ENCODE data around the gene ELOVL7. TPM values are rescaled to one million over a fixed set of nuclear protein-coding genes. Genes with fewer than 3 reads are reported as not detected.

The ELOVL7 gene
- total RNA-seq, 3 donors from 2014 or later (not counting 1 experiment from before 2014, with no cell fraction given) = 0.48 to 4.2 (median 2.6) TPM

- TF ChIP-seq CTCF (IDR thresholded peaks at IDR 0.05) = no peak
- no peaks in the 10 kb centered on the region for H3K27me3 ChIP-seq (ENCODE audit: control insufficient read depth, insufficient read depth, low read length)
- WGBS (ENCODE audit: insufficient coverage) = 86% methylated on average over 2 of the region's 2 CpGs
- Mint-ChIP-seq H3K4me1 (peaks cover 17% of the 10 kb centered on the region in 2 donors), H3K4me3 (no peak overlapping the region), H3K36me3 (no peaks in the 10 kb centered on the region), H3K9me3 (no peaks in the 10 kb centered on the region), H3K27ac (no peak overlapping the region), H3K27me3 (ENCODE audit: low read depth in 2 of 2) (peaks cover 6 to 7% of the 10 kb centered on the region in 2 donors)
- H3K4me1 ChIP-seq (ENCODE audit: control insufficient read depth, insufficient read depth, low read length) = peaks cover 15% of the 10 kb centered on the region
- no peak overlapping the region for H3K27ac ChIP-seq (ENCODE audit: low read length)
- no peaks in the 10 kb centered on the region for H3K9me3 ChIP-seq (ENCODE audit: control insufficient read depth, insufficient read depth, low read length)
- DNase-seq (no peak), ATAC-seq (no peak)
- no peaks in the 10 kb centered on the region for H3K36me3 ChIP-seq (ENCODE audit: control insufficient read depth, insufficient read depth, low read length)
- no peak overlapping the region for H3K4me3 ChIP-seq (ENCODE audit: low read length)
- intact Hi-C loops (cut with micrococcal nuclease) = no loop called here
Measured at GRCh38 chr5:60703944-60704343, 140.1 kb downstream of the ELOVL7 start.

Other genes with a start within 250 kb of the ELOVL7 start
- gene DEPDC1B, start 144.1 kb downstream of the ELOVL7 start, total RNA-seq = 1 to 10 TPM; 1.2 to 1.3 (median 1.2) TPM
- 1 to 10 TPM; 4.8 to 9.1 (median 5.5) TPM for gene ERCC8, start 100.8 kb upstream of the ELOVL7 start, total RNA-seq
- 1 to 10 TPM; 5.6 to 7.6 (median 7.0) TPM for gene NDUFAF2, start 100.9 kb upstream of the ELOVL7 start, total RNA-seq

Data from natural killer cell (primary cell).